HuH-7.5 (cell line): ENCODE data around the gene GOSR1.
"Not testable (repeated sequence)": the region's sequence is repeated elsewhere in the genome, so short reads cannot be mapped to it uniquely, and the experiment has no call there.

ENCODE experiments used
- DNase-seq: peaks from one replicate; pipeline ENCODE4 v3.0.0; 2011; ENCODE audit warnings: low spot score

Gene GOSR1

GRCh38 chr17:30563131-30563904 is 86.1 kb downstream of the GOSR1 start:
- not testable (repeated sequence) for DNase-seq

DNA sequence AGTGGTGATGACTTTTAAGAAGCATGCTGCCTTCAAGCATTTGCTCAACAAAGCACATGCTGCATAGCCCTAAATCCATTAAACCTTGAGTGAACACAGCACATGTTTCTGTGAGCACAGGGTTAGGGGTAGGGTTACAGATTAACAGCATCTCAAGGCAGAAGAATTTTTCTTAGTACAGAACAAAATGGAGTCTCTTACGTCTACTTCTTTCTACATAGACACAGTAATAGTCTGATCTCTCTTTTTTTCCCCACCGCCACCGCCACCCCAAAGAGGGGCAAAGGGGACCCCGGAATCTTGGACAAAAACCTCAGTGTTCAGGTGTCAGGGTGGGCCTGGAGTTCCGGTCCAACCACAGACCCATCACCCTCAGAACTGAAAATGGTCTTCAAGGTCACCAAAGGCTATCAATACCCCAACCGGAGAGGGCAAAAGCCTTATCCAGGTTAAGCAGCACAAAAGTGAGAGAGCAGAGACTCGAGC is 86.7 kb downstream of the GOSR1 start:
- not testable (repeated sequence) for DNase-seq

DNA sequence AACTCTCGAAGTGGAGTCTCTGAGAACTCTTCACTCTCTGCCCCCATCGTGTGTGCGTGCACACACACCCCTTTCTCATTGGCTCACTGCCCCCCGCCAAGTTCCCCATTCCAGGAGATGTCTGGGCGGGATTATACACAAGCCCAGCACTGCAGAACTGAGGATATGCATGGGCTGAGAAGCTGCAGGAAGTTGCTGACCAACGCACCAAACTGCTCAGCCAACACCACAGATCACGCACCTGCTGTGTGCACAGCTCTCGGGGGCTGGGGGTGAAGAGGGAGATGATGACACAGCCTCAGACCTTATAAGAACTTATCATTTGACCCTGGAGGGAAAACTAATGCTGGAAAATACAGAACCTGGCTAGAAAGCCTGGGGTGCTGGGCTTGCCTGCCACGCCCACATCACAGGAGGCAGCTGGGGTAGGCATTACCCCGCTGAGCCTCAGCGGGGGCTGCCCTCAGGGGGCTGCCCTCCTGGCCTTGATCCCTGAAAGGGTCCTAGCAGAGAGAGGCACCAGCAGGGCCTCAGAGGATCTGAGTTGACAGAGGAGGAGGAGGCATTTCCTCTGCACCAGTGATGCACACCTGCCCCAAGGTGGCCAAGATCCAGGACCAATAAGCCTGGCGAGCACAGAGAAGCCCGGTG is 87.3 kb downstream of the GOSR1 start:
- DNase-seq, result not testable (repeated sequence)

- DNase-seq, result no peak
Observed at GRCh38 chr17:30565073-30565935, 88.1 kb downstream of the GOSR1 start.

DNA sequence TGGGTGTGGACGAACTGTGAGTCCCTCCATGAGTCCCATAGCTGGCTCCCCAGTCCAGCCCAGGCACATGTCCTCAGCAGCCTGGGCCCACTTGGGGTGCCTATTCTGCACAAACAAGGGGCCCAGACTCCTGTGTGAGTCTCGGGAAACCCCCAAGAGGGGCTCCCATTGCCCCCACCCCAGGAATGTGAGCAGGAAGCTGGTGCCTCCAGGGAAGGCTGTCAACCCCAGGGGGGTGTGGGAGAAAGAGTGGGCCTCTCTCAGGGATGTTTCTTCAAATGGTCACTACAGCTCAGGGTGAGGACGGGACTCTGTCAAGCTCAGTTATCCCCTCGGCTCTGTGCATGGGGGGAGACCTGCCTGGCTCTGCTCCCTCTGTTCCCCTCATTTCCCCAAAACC is 88.9 kb downstream of the GOSR1 start:
- DNase-seq, result not testable (repeated sequence)

GRCh38 chr17:30566516-30567225 is 89.5 kb downstream of the GOSR1 start:
- not testable (repeated sequence) for DNase-seq

GRCh38 chr17:30567231-30568116 is 90.3 kb downstream of the GOSR1 start:
- no peak for DNase-seq

- no peak for DNase-seq
Observed at GRCh38 chr17:30568117-30568430, 90.9 kb downstream of the GOSR1 start.

- not testable (repeated sequence) for DNase-seq
Observed at GRCh38 chr17:30569531-30570175, 92.4 kb downstream of the GOSR1 start.

DNA sequence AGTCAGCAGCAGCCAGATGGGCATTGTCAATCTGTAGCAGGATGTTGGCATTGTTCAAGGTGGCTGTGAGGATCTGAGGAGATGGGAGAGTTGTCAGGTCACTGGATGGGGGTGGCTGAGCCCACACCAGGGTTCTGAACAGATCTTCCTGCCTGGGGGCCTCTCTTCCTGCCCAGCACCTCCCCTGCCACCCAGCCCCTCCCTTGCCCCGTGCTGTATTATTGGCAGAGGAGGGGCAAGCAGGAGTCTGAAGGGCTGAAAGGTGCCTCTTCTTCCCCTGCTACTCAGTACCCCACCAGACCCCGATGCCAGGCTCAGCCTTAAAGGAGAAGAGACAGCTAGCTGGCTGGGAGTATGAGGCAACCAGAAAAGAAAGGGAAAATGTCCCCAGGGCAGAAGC is 93.0 kb downstream of the GOSR1 start:
- DNase-seq, result no peak

- no peak for DNase-seq
Observed at GRCh38 chr17:30570596-30571265, 93.5 kb downstream of the GOSR1 start.

DNA sequence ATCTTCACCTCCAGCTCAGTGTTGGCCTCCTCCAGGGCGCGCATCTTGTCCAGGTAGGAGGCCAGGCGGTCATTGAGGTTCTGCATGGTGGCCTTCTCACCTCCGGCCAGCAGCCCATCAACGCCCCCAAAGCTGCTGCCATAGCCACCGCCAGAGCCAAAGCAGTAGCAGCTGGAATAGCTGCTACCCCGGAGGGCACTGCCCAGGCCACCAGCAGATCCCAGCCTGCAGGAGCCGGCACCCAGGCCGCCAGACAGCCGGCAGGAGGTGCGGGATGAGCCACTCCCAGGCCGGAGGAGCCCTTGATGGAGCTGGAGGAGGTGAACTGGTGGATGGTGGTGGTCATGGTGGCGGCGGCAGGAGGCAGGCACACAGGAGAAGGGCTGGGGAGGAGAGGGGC is 94.2 kb downstream of the GOSR1 start:
- DNase-seq, result not testable (repeated sequence)

DNA sequence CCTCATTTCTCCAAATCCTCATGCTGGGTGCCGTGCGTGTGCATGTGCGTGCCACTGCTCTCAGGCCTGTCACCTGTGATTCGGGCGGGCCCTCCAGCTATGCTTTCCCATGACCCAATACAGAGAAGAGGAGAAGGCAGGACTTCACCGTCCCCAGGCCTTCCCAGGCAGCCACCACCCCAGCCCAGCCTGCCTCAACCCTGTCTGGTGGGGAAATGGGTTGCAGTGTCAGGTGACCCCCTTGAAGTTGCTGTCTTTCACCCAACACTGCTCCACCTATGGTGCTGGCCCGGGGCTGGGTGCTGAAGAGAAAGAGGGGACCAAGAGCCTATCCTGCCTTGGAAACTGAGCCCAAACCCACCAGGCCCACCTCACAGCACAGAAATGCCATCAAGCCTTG is 94.7 kb downstream of the GOSR1 start:
- DNase-seq, result no peak

DNA sequence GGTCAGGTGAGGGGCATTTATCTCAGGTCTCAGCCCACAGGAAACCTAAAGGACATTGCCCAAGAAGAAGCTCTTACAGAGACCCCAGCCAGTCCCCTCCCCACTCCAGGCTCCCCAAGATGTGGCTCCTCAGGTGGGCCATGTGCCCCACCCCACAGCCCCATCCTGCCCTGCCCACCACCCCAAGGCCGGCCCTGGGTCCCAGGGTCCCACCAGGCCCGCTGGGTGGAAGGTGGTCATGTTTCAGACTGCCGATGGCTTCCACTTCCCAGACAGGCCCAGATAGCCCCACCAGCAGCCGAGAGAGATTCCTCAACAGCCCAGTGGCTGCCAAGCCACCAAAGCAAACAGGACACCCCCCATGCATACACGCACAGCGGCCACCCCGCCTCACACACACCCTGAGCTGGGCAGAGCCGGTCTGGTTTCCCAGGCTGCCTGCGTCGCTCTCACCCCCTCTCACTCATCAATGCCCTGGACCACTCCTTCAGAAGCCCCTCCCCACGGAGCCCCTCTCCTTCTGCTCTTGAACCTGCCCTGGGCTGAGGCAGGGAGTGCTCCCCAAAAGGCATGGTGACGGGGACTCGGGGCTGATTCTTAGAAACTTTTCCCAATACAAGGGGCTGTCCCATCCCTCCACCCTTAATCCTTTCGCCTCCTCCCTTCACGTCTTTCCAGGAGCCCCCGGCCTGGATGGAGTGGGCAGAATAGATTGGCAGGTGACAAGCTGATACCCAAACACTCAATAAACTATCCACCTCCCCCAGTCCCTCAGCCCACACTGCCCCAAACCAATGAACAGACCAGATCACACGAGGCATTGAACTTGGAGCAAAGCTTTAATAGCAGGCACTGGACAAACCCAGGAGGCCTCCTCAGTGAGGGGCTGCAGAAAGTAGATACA is 95.7 kb downstream of the GOSR1 start:
- DNase-seq, result not testable (repeated sequence)

- DNase-seq, result no peak
Observed at GRCh38 chr17:30573603-30574175, 96.5 kb downstream of the GOSR1 start.

DNA sequence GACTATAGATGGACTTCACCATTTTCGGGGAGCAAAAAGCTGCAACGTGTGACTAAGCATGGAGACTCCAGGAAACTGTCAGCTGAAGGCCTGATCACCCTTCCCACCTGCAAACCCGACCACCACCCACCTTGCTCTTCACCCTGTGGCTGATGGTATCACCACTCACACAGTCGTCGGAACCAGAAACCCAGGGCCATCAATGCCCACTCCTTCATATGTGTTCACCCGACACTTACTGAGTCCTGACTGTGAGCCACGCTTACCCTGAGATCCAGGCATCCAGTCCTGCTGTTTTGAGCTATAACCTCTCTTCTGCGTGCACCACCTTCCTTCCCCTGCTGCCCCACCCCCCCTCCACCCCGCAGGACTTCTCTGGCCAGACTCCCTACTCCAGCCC is 97.1 kb downstream of the GOSR1 start:
- DNase-seq, result not testable (repeated sequence)

DNA sequence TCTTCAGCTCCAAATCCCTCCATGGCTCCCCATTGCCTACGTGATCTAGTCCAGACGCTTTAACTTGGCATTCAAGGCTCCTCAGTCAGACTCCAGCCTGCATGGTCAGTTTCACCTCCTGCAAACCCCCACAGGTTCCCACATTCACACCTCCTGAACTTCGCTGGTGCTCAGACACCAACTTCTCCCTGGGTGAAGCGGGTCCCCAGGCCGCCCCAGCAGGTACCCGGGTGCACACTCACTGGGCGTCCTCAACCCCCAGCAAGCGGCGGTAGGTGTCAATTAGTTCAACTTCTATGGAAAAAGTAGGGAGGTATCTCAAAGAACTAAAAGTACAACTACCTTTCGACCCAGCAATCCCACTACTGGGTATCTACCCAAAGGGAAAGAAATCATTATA is 97.6 kb downstream of the GOSR1 start:
- DNase-seq, result not testable (repeated sequence)

GRCh38 chr17:30575648-30576325 is 98.6 kb downstream of the GOSR1 start:
- not testable (repeated sequence) for DNase-seq
